Spleen (tissue), 7 donors: Measurements from ENCODE around the gene MAP3K5.

Experiments used
- POLR2A ChIP-seq, 3 donors: fragments of 450-650 bp; IDR thresholded peaks; one replicate each; pipeline ENCODE4 v1.5.1; 2017; ENCODE audit warnings: antibody characterized with exemption in 3 of 3, mild to moderate bottlenecking in 1 of 3
- POLR2AphosphoS5 ChIP-seq, 3 donors: sonication (generic); formaldehyde crosslinking; IDR thresholded peaks; one replicate each; pipeline ENCODE4 v1.5.1; 2017; ENCODE audit warnings: antibody characterized with exemption in 3 of 3
- TF ChIP-seq, protein P1 (sequence below), 11 experiments: fragments of 200-600 bp in 7 of 11; fragments of 450-650 bp in 4 of 11; sonication (generic) in 4 of 11; IDR thresholded peaks in 8 of 11; conservative IDR thresholded peaks in 3 of 11; 1 replicate in 7 of 11; 2 replicates in 4 of 11; pipeline versions ENCODE4 v1.4.0 to v1.8.0; 2016 to 2021; ENCODE audit warnings: antibody characterized with exemption in 11 of 11, inconsistent platforms in 4 of 11, mild to moderate bottlenecking in 1 of 11
- donor health status: DM: no; HTN: no; CAD: no; lungs with moderate emphysema.
- donor health status: DM: no; HTN: no; CAD: no.
- donor health status: DM: no; HTN: no; CAD: no.

DNA sequence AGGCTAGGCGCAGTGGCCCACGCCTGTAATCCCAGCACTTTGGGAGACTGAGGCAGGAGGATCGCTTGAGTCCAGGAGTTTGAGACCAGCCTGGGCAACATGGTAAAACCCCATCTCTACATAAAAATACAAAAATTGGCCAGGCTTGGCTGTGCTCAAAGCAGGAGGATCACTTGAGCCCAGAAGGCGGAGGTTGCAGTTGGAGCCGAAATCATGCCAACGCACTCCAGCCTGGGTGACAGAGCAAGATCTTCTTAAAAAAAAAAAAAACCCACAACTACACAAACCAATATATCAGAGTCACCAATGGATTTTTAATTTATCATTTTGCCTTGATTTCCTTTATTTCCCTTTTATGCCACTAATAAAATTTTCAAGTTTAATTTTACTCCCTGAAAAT lies 9.3 kb downstream of the MAP3K5 start:
- TF ChIP-seq, protein P1, sequence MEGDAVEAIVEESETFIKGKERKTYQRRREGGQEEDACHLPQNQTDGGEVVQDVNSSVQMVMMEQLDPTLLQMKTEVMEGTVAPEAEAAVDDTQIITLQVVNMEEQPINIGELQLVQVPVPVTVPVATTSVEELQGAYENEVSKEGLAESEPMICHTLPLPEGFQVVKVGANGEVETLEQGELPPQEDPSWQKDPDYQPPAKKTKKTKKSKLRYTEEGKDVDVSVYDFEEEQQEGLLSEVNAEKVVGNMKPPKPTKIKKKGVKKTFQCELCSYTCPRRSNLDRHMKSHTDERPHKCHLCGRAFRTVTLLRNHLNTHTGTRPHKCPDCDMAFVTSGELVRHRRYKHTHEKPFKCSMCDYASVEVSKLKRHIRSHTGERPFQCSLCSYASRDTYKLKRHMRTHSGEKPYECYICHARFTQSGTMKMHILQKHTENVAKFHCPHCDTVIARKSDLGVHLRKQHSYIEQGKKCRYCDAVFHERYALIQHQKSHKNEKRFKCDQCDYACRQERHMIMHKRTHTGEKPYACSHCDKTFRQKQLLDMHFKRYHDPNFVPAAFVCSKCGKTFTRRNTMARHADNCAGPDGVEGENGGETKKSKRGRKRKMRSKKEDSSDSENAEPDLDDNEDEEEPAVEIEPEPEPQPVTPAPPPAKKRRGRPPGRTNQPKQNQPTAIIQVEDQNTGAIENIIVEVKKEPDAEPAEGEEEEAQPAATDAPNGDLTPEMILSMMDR (IDR thresholded peaks at IDR 0.05 in 8 of 11, conservative IDR thresholded peaks at IDR 0.05 in 3 of 11): no peak
- TF ChIP-seq POLR2A (IDR thresholded peaks at IDR 0.05) (no peak), POLR2AphosphoS5 (IDR thresholded peaks at IDR 0.05) (no peak)
